GM19023 (cell line): Measurements from ENCODE around the gene AGPAT3.

ENCODE experiments used
- ATAC-seq: cut with Tn5 transposase; IDR thresholded peaks from one replicate; pipeline ENCODE4 v1.9.1; 2021; ENCODE audit warnings: mild to moderate bottlenecking, moderate library complexity; ENCODE audit not compliant: unreplicated experiment

AGPAT3 gene

GRCh38 chr21:43905726-43906455 is 40.9 kb downstream of the AGPAT3 start:
- no peak for ATAC-seq

GRCh38 chr21:43906585-43907370 is 41.8 kb downstream of the AGPAT3 start:
- no peak for ATAC-seq

- ATAC-seq, result no peak
Observed at GRCh38 chr21:43907751-43908150, 42.7 kb downstream of the AGPAT3 start.

- ATAC-seq, result no peak
Observed at GRCh38 chr21:43908167-43908566, 43.1 kb downstream of the AGPAT3 start.

- no peak for ATAC-seq
Observed at GRCh38 chr21:43909741-43910400, 44.8 kb downstream of the AGPAT3 start.

- no peak for ATAC-seq
Observed at GRCh38 chr21:43910460-43910859, 45.4 kb downstream of the AGPAT3 start.

GRCh38 chr21:43911015-43911934 is 46.3 kb downstream of the AGPAT3 start:
- ATAC-seq, result no peak

- no peak for ATAC-seq
Observed at GRCh38 chr21:43911935-43912487, 47.0 kb downstream of the AGPAT3 start.

- ATAC-seq, result no peak
Observed at GRCh38 chr21:43912500-43912899, 47.5 kb downstream of the AGPAT3 start.

GRCh38 chr21:43912910-43913309 is 47.9 kb downstream of the AGPAT3 start:
- ATAC-seq, result no peak

GRCh38 chr21:43913928-43914327 is 48.9 kb downstream of the AGPAT3 start:
- no peak for ATAC-seq

- no peak for ATAC-seq
Observed at GRCh38 chr21:43916076-43916475, 51.1 kb downstream of the AGPAT3 start.

GRCh38 chr21:43916691-43917514 is 51.9 kb downstream of the AGPAT3 start:
- no peak for ATAC-seq

GRCh38 chr21:43917515-43918384 is 52.7 kb downstream of the AGPAT3 start:
- ATAC-seq, result no peak

- ATAC-seq, result no peak
Observed at GRCh38 chr21:43918385-43918947, 53.4 kb downstream of the AGPAT3 start.

- ATAC-seq, result no peak
Observed at GRCh38 chr21:43919283-43919682, 54.3 kb downstream of the AGPAT3 start.

- no peak for ATAC-seq
Observed at GRCh38 chr21:43919871-43920801, 55.1 kb downstream of the AGPAT3 start.
